Upper lobe of left lung (tissue), 4 donors: ENCODE data around the gene STK31.
"Not testable (repeated sequence)": the region's sequence is repeated elsewhere in the genome, so short reads cannot be mapped to it uniquely, and the experiment has no call there.

ENCODE experiments used
- CTCF ChIP-seq, 6 experiments: fragments of 450-650 bp in 4 of 6; fragments of 200-600 bp in 2 of 6; sonication (generic) in 2 of 6; IDR thresholded peaks; one replicate each; pipeline ENCODE4 v1.5.1; 2016 to 2019; ENCODE audit warnings: antibody characterized with exemption in 6 of 6
- EP300 ChIP-seq, 4 donors: sonication (generic); formaldehyde crosslinking; IDR thresholded peaks; one replicate each; pipeline ENCODE4 v1.5.1; 2017; ENCODE audit warnings: antibody characterized with exemption in 4 of 4, control low read depth in 2 of 4
- POLR2A ChIP-seq, 4 donors: fragments of 450-650 bp; IDR thresholded peaks; one replicate each; pipeline ENCODE4 v1.5.1; 2016 to 2017; ENCODE audit warnings: antibody characterized with exemption in 4 of 4, mild to moderate bottlenecking in 2 of 4
- POLR2AphosphoS5 ChIP-seq, 2 donors: sonication (generic); formaldehyde crosslinking; IDR thresholded peaks; one replicate each; pipeline ENCODE4 v1.5.1; 2017; ENCODE audit warnings: antibody characterized with exemption in 2 of 2

DNA sequence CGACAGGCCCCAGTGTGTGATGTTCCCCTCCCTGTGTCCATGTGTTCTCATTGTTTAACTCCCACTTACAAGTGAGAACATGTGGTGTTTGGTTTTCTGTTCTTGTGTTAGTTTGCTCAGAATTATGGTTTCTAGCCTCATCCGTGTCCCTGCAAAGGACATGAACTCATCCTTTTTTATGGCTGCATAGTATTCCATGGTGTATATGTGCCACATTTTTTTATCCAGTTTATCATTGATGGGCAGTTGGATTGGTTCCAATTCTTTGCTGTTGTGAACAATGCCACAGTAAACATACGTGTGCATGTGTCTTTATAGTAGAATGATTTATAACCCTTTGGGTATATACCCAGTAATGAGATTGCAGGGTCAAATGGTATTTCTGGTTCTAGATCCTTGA is 166.5 kb downstream of the STK31 start:
- TF ChIP-seq POLR2AphosphoS5, POLR2A, CTCF, EP300 (IDR thresholded peaks at IDR 0.05): not testable (repeated sequence)
